ENCODE measurements around the gene ATP6V0B. TPM values are rescaled to one million over a fixed set of nuclear protein-coding genes. Genes with fewer than 3 reads are reported as not detected.

ATP6V0B gene
- total RNA-seq, 1 donor from 2014 or later, result 75.5 TPM

DNA sequence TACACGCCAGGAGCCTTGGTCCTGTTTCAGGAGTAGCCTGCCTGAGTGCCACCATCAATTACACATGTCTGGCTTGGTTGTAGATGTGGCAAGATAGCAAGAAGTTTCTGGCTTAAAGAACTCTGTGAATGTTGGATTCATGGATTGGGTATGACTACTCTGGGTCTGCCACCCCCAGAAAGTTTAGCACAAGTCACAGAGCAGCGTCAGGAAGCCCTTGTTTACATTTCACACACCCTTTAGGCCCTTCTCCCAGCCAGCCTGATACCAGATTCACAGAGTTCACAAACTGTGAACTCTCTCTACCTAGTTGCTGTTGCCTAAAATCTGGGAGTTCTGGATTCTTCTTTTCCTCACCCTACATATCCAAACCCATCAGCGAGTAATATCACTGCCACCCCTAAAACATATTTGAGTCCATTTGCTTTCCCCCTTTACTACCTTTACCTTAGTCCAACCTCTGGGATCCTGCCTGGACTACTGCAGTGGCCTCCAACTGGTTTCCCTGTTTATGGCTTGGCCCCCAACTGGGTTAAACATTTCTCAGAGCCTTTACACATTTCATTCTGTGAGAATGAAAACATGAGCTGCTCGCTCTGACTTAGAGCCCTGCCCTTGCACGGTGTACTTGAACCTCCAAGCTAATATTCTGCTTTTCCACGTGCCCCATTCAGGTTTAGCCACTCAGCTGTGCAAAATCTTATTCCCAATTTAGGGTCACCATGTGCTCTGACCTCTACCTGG, 12.6 kb downstream of the ATP6V0B start:
- Mint-ChIP-seq H3K4me3 (no peak overlapping the region), H3K4me1 (peaks cover 11% of the 10 kb centered on the region), H3K27ac (no peak overlapping the region), H3K36me3 (ENCODE audit: low read depth) (peaks cover 2% of the 10 kb centered on the region), H3K9me3 (no peaks in the 10 kb centered on the region), H3K27me3 (no peaks in the 10 kb centered on the region)
- no peak for ATAC-seq (ENCODE audit: low read depth)
- intact Hi-C loops (cut with micrococcal nuclease), result no loop called here
- ChIA-PET POLR2A (no interaction called here), CTCF (interaction anchor here (1.0 kb wide), 1 partner anchor 49 kb away, joined by 5 read pairs; no protein-coding TSS in a partner anchor)
- TF ChIP-seq, protein P1, sequence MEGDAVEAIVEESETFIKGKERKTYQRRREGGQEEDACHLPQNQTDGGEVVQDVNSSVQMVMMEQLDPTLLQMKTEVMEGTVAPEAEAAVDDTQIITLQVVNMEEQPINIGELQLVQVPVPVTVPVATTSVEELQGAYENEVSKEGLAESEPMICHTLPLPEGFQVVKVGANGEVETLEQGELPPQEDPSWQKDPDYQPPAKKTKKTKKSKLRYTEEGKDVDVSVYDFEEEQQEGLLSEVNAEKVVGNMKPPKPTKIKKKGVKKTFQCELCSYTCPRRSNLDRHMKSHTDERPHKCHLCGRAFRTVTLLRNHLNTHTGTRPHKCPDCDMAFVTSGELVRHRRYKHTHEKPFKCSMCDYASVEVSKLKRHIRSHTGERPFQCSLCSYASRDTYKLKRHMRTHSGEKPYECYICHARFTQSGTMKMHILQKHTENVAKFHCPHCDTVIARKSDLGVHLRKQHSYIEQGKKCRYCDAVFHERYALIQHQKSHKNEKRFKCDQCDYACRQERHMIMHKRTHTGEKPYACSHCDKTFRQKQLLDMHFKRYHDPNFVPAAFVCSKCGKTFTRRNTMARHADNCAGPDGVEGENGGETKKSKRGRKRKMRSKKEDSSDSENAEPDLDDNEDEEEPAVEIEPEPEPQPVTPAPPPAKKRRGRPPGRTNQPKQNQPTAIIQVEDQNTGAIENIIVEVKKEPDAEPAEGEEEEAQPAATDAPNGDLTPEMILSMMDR (IDR thresholded peaks at IDR 0.05), result no peak
- DNase-seq, result no peak

DNA sequence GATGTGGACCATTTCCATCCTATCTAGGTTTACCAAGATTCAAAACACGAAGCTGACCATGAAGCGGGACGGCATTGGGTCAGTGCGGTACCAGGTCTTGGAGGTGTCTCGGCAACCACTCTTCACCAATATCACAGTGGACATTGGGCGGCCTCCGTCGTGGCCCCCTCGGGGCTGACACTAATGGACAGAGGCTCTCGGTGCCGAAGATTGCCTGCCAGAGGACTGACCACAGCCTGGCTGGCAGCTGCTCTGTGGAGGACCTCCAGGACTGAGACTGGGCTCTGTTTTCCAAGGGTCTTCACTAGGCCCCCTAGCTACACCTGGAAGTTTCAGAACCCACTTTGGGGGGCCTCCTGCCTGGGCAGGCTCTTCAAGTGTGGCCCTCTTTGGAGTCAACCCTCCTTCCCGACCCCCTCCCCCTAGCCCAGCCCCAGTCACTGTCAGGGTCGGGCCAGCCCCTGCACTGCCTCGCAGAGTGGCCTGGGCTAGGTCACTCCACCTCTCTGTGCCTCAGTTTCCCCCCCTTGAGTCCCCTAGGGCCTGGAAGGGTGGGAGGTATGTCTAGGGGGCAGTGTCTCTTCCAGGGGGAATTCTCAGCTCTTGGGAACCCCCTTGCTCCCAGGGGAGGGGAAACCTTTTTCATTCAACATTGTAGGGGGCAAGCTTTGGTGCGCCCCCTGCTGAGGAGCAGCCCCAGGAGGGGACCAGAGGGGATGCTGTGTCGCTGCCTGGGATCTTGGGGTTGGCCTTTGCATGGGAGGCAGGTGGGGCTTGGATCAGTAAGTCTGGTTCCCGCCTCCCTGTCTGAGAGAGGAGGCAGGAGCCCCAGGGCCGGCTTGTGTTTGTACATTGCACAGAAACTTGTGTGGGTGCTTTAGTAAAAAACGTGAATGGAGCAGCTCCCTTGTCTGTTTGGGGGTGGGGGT, 15.8 kb downstream of the ATP6V0B start:
- no peak for DNase-seq
- ChIA-PET CTCF (interaction anchor here (1.0 to 1.6 kb wide), 2 partner anchors 14 to 21 kb away, joined by 3 read pairs; partner anchors contain the start of gene DPH2), POLR2A (interaction anchor here (2.7 kb wide), 1 partner anchor 15 kb away, joined by 23 read pairs; the partner anchor contains the start of gene ATP6V0B)
- Mint-ChIP-seq H3K27me3 (no peaks in the 10 kb centered on the region), H3K9me3 (no peaks in the 10 kb centered on the region), H3K36me3 (ENCODE audit: low read depth) (peaks cover 2% of the 10 kb centered on the region), H3K4me1 (peaks cover 36% of the 10 kb centered on the region), H3K4me3 (peak overlapping the region; percentile 96), H3K27ac (peak overlapping the region; percentile 88)
- no peak for ATAC-seq (ENCODE audit: low read depth)
- TF ChIP-seq, protein P1 (IDR thresholded peaks at IDR 0.05), result no peak
- intact Hi-C loops (cut with micrococcal nuclease), result loop anchor here (1.0 to 10.0 kb wide), 5 partner anchors 7 to 644 kb away; partner anchors contain the start of genes ATP6V0B and IPO13

DNA sequence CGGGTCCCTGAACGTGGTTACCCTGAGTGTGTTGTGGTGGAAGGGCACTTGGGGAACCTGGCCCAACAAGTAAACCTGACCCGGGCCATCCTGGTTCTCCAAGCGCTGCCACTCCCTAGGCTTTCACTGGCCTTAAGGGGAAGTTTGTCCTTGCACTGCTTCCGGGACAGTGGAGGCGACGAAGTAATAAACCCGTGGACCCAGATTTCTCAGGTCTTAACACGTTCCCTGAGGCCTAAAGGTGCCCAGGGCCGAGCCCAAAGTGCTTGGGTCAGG, 16.4 kb downstream of the ATP6V0B start:
- ATAC-seq (ENCODE audit: low read depth) (peak; percentile 5), DNase-seq (no peak)
- Mint-ChIP-seq H3K4me1 (peaks cover 36% of the 10 kb centered on the region), H3K27me3 (no peaks in the 10 kb centered on the region), H3K9me3 (no peaks in the 10 kb centered on the region), H3K4me3 (peak overlapping the region; percentile 96), H3K36me3 (ENCODE audit: low read depth) (peaks cover 2% of the 10 kb centered on the region), H3K27ac (peak overlapping the region; percentile 88)
- intact Hi-C loops (cut with micrococcal nuclease), result loop anchor here (1.0 to 10.0 kb wide), 5 partner anchors 8 to 644 kb away; partner anchors contain the start of genes ATP6V0B and IPO13
- ChIA-PET CTCF (interaction anchor here (1.6 to 2.8 kb wide), 2 partner anchors 14 to 21 kb away, joined by 3 to 17 read pairs; partner anchors contain the start of gene DPH2), POLR2A (interaction anchor here (2.7 kb wide), 1 partner anchor 16 kb away, joined by 23 read pairs; the partner anchor contains the start of gene ATP6V0B)
- TF ChIP-seq, protein P1 (IDR thresholded peaks at IDR 0.05), result no peak

DNA sequence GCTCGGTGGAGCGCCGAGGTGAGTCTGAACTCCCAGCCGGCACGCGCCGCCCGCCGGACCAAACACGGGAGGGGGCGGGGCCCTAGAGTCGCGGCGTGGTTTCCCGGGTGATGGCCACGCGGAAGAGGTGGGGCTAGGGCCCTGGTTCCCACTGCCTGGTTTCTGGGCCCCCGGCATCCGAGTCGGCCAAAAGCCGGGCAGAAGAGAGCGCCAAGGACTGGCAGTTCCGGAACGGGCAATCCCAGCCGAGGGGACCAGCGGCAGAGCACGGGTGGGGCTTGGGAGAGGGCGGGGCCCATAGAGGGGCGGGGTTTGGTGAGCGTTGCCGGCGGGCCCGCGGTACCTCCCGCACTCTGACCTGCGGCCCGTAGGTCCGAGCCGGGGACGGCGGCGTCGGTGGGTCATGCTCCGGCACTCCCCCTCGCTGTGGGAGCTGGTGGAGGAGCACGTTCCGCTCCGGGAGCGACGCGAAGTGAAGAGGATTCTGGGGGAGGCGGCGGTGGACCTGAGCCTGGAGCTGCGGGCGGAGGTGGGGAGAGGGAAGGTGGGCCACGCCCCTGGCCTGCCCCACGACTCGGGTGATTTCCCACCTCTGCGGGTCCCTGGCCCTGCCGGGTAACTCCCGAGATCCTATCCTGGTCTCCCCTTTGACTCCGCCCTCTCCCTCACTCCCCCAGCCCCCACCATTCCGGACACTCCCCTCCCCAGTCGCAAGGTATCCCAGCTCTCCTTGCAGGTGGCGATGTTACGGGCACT, 16.9 kb downstream of the ATP6V0B start, which contains the start of gene CCDC24:
Gene CCDC24 (plus strand): TSS at position 124 of the 756 bp plus-strand sequence. CDS start 280 bp downstream, at position 404.
- intact Hi-C loops (cut with micrococcal nuclease), result loop anchor here (1.0 to 10.0 kb wide), 5 partner anchors 8 to 643 kb away; partner anchors contain the start of genes ATP6V0B and IPO13
- H3K4me1 Mint-ChIP-seq, result peaks cover 36% of the 10 kb centered on the region
- CTCF ChIA-PET, result interaction anchor here (1.6 to 2.8 kb wide), 3 partner anchors 13 to 57 kb away, joined by 3 to 17 read pairs (median 4); partner anchors contain the start of gene DPH2
- TF ChIP-seq, protein P1 (IDR thresholded peaks at IDR 0.05), result no peak
- peak within 1 kb of the TSS; percentile 96 for H3K4me3 Mint-ChIP-seq
- no peaks in the 10 kb centered on the region for H3K27me3 Mint-ChIP-seq
- H3K27ac Mint-ChIP-seq, result peak within 1 kb of the TSS; percentile 88
- H3K9me3 Mint-ChIP-seq, result no peaks in the 10 kb centered on the region
- POLR2A ChIA-PET, result interaction anchor here (0.6 to 2.7 kb wide), 3 partner anchors 17 to 1441 kb away, joined by 3 to 23 read pairs (median 5); partner anchors contain the start of gene ATP6V0B
- DNase-seq (peak; percentile 82), ATAC-seq (ENCODE audit: low read depth) (peak; percentile 86)
- H3K36me3 Mint-ChIP-seq (ENCODE audit: low read depth), result peaks cover 2% of the 10 kb centered on the region
